CD4-positive, alpha-beta T cell (primary cell): ENCODE measurements around the gene ALDH18A1. TPM values are rescaled to one million over a fixed set of nuclear protein-coding genes. Genes with fewer than 3 reads are reported as not detected.

Experiments used
- ATAC-seq: fragments of 200-7000 bp; cut with Tn5 transposase; one replicate; pipeline ENCODE4 v1.10.0; 2022; ENCODE audit warnings: mild to moderate bottlenecking; ENCODE audit not compliant: poor library complexity
- CTCF ChIA-PET: fragments of 350-600 bp; sonication (Branson Sonifier 250); formaldehyde crosslinking; loops from one replicate; lab custom pipeline; 2021; ENCODE audit warnings: antibody characterized with exemption, inconsistent platforms; lab: Charles Lee
- POLR2A ChIA-PET: fragments of 350-600 bp; sonication (Branson Sonifier 250); formaldehyde crosslinking; loops from one replicate; lab custom pipeline; 2021; ENCODE audit warnings: antibody characterized with exemption, inconsistent platforms; lab: Charles Lee
- DNase-seq, 14 experiments: peaks; one replicate each; pipeline ENCODE4 v3.0.0-alpha.2; 2013 to 2020; ENCODE audit warnings: mixed read lengths in 2 of 14
- H3K27ac ChIP-seq, 2 donors: one replicate each; pipeline versions ENCODE4 v1.5.1 to v1.7.0; 2013; ENCODE audit warnings: low read length in 2 of 2, low read depth in 1 of 2, mild to moderate bottlenecking in 1 of 2
- H3K27me3 ChIP-seq, 2 experiments: 1 replicate in 1 of 2; 2 replicates in 1 of 2; pipeline versions ENCODE4 v1.6.1 to v1.7.0; 2013; ENCODE audit warnings: low read length in 2 of 2, control low read depth in 1 of 2, mild to moderate bottlenecking in 1 of 2, moderate library complexity in 1 of 2; ENCODE audit not compliant: insufficient read depth in 2 of 2, control insufficient read depth in 1 of 2
- H3K36me3 ChIP-seq: one replicate; pipeline ENCODE4 v1.6.1; 2013; ENCODE audit warnings: low read length, control low read depth; ENCODE audit not compliant: insufficient read depth
- H3K4me1 ChIP-seq: one replicate; pipeline ENCODE4 v1.6.1; 2013; ENCODE audit warnings: low read length, control low read depth; ENCODE audit not compliant: insufficient read depth
- H3K4me3 ChIP-seq: one replicate; pipeline ENCODE4 v1.5.1; 2013; ENCODE audit warnings: mild to moderate bottlenecking, low read length, moderate library complexity
- H3K9me3 ChIP-seq, 2 experiments: 1 replicate in 1 of 2; 2 replicates in 1 of 2; pipeline versions ENCODE4 v1.6.1 to v1.7.0; 2013; ENCODE audit warnings: low read length in 2 of 2, mild to moderate bottlenecking in 2 of 2, control low read depth in 1 of 2, moderate library complexity in 1 of 2; ENCODE audit not compliant: control insufficient read depth in 1 of 2, insufficient read depth in 1 of 2
- H3K27ac Mint-ChIP-seq: one replicate; pipeline ENCODE4 v1.8.0; 2020; ENCODE audit warnings: mixed read lengths
- H3K27me3 Mint-ChIP-seq: one replicate; pipeline ENCODE4 v1.8.0; 2021; ENCODE audit warnings: mixed read lengths
- H3K36me3 Mint-ChIP-seq: one replicate; pipeline ENCODE4 v1.8.0; 2021; ENCODE audit warnings: low read depth, mixed read lengths
- H3K4me1 Mint-ChIP-seq: one replicate; pipeline ENCODE4 v1.8.0; 2021; ENCODE audit warnings: low read depth, mixed read lengths
- H3K4me3 Mint-ChIP-seq: one replicate; pipeline ENCODE4 v1.8.0; 2020; ENCODE audit warnings: mild to moderate bottlenecking, mixed read lengths
- H3K9me3 Mint-ChIP-seq: one replicate; pipeline ENCODE4 v1.8.0; 2020; ENCODE audit warnings: mixed read lengths
- intact Hi-C, 2 experiments: fragments of 100-400 bp; cut with DNase I in 1 of 2; cut with micrococcal nuclease in 1 of 2; formaldehyde crosslinking; loops; one replicate each; pipeline versions ENCODE4 v1.15.1 to v1.9.0; 2023 to 2025; cut with DNase I, micrococcal nuclease
- total RNA-seq, 174 experiments: library from RNA in 2 of 174; stranded (reverse) in 2 of 174; gene quantifications; one replicate each; pipeline ENCODE4 v1.2.3 and lab custom pipeline; 2021 to 2026
- TF ChIP-seq, protein P1 (sequence below): fragments of 200-600 bp; IDR thresholded peaks from one replicate; pipeline ENCODE4 v1.8.0; 2022; ENCODE audit warnings: antibody characterized with exemption, mild to moderate bottlenecking

The ALDH18A1 gene
- total RNA-seq, 2 experiments from 2014 or later: 9.6 to 12.6 TPM

DNA sequence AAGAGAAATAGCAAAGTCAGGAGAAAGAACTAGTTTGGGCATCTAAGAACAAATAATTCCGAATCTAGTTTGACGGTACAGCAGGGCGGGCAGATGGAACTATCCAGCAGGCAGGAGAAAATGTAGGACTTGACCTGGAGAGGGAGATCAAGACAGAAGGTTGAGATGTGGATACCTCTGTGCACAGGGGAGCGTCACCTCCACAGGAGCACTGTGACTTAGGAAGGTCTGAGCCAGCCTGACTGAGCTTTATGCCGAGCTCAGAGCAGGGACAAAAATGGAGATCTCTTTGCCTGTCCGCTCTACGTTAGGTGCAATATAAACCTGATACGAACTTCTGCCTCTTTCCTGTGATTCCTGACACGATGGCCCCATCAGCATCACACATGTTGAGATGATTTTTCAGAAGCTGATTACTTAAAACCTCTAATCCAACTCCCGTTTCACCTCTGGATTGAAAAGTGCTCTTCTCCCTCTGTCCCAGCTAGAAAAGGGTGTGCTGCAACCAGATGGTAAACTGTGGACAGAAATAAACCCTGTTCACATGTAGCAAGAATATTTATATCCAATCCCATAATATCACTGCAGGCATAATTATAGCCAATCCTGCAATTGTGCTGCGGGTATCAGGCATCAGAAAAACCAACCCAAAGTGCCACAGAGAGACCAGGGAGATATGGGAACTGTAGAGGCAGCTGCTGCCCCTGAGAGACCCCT lies 81.7 kb downstream of the ALDH18A1 start:
- peaks cover 3 to 4% of the 10 kb centered on the region in 2 experiments for H3K27me3 ChIP-seq
- H3K4me3 Mint-ChIP-seq: no peak overlapping the region
- no peak overlapping the region for H3K4me3 ChIP-seq
- TF ChIP-seq, protein P1, sequence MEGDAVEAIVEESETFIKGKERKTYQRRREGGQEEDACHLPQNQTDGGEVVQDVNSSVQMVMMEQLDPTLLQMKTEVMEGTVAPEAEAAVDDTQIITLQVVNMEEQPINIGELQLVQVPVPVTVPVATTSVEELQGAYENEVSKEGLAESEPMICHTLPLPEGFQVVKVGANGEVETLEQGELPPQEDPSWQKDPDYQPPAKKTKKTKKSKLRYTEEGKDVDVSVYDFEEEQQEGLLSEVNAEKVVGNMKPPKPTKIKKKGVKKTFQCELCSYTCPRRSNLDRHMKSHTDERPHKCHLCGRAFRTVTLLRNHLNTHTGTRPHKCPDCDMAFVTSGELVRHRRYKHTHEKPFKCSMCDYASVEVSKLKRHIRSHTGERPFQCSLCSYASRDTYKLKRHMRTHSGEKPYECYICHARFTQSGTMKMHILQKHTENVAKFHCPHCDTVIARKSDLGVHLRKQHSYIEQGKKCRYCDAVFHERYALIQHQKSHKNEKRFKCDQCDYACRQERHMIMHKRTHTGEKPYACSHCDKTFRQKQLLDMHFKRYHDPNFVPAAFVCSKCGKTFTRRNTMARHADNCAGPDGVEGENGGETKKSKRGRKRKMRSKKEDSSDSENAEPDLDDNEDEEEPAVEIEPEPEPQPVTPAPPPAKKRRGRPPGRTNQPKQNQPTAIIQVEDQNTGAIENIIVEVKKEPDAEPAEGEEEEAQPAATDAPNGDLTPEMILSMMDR: no peak
- H3K9me3 ChIP-seq: no peaks in the 10 kb centered on the region
- H3K4me1 ChIP-seq: no peaks in the 10 kb centered on the region
- H3K9me3 Mint-ChIP-seq: no peaks in the 10 kb centered on the region
- no peaks in the 10 kb centered on the region for H3K36me3 ChIP-seq
- peaks cover 35% of the 10 kb centered on the region for H3K27me3 Mint-ChIP-seq
- H3K36me3 Mint-ChIP-seq: no peaks in the 10 kb centered on the region
- CTCF ChIA-PET: no interaction called here
- intact Hi-C loops: no loop called here
- ATAC-seq (no peak), DNase-seq (no peak)
- H3K27ac ChIP-seq: no peak overlapping the region
- no peak overlapping the region for H3K27ac Mint-ChIP-seq
- POLR2A ChIA-PET: no interaction called here
- H3K4me1 Mint-ChIP-seq: no peaks in the 10 kb centered on the region

DNA sequence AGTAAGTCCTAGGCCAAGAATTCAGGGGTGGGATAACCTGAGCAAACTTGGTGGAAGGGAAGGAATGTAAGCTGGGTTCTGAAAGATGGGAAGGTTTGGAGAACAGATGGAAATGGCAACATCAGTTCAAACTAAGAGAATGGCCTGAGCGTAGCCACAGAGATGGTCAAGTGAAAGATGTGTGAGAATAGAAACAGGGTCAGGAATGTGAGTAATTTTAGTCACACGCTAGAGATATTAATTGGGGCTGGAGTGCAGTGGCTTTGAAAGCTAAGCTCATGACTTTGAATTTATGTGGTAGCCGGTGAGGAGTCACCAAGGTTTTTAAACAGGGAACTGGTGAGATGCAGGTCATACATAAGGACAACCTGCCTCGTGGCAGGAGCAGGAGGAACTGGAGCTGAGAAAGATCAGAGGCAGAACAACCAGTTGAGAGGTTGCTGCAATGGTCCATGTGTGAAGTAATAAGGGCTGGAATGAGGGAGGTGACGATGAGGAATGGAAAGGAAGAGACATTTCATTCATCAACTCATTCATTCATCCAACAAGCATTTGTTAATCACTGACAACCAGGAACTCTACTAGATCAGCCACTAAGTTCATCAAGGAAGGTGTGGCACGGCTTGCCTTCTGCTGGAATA lies 82.4 kb downstream of the ALDH18A1 start:
- Histone ChIP-seq H3K27ac (no peak overlapping the region), H3K27me3 (peaks cover 3 to 4% of the 10 kb centered on the region in 2 experiments), H3K4me3 (no peak overlapping the region), H3K4me1 (no peaks in the 10 kb centered on the region), H3K9me3 (no peaks in the 10 kb centered on the region), H3K36me3 (no peaks in the 10 kb centered on the region)
- intact Hi-C loops: no loop called here
- H3K9me3 Mint-ChIP-seq: no peaks in the 10 kb centered on the region
- ChIA-PET POLR2A (no interaction called here), CTCF (no interaction called here)
- TF ChIP-seq, protein P1: no peak
- ATAC-seq (no peak), DNase-seq (no peak)
- H3K27ac Mint-ChIP-seq: no peak overlapping the region
- H3K27me3 Mint-ChIP-seq: peaks cover 30% of the 10 kb centered on the region
- no peaks in the 10 kb centered on the region for H3K4me1 Mint-ChIP-seq
- no peak overlapping the region for H3K4me3 Mint-ChIP-seq
- H3K36me3 Mint-ChIP-seq: no peaks in the 10 kb centered on the region

DNA sequence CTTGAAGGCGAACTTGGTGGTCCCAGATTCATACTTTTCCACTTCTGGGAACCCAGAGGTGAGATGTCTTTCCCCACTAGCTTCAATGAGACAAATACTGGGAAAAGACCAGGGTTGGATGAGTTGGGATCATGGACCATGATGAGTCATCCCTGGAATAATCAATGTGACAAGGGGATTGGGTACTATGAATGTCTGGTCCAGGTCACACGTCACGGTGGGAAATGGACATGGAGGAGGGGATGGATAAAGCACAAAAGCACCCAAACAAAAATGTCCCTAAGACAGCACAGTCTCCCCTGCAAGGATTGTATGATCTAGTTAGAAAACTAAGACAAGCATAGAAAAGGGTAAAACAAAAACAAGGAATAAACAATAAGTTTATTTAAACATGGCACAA lies 83.0 kb downstream of the ALDH18A1 start:
- H3K4me1 Mint-ChIP-seq: no peaks in the 10 kb centered on the region
- Histone ChIP-seq H3K27ac (no peak overlapping the region), H3K4me1 (no peaks in the 10 kb centered on the region), H3K9me3 (no peaks in the 10 kb centered on the region), H3K36me3 (no peaks in the 10 kb centered on the region), H3K4me3 (no peak overlapping the region), H3K27me3 (peaks cover 3 to 4% of the 10 kb centered on the region in 2 experiments)
- intact Hi-C loops: no loop called here
- H3K36me3 Mint-ChIP-seq: no peaks in the 10 kb centered on the region
- TF ChIP-seq, protein P1: no peak
- ChIA-PET CTCF (no interaction called here), POLR2A (no interaction called here)
- H3K27ac Mint-ChIP-seq: no peak overlapping the region
- ATAC-seq (no peak), DNase-seq (no peak)
- no peak overlapping the region for H3K4me3 Mint-ChIP-seq
- peaks cover 28% of the 10 kb centered on the region for H3K27me3 Mint-ChIP-seq
- no peaks in the 10 kb centered on the region for H3K9me3 Mint-ChIP-seq
